Left renal cortex interstitium (tissue), 4 donors: ENCODE measurements around the gene CNN2. TPM values are rescaled to one million over a fixed set of nuclear protein-coding genes. Genes with fewer than 3 reads are reported as not detected.

Source experiments
- DNase-seq, 4 donors: peaks; one replicate each; pipeline ENCODE4 v3.0.0-alpha.2; 2013; ENCODE audit warnings: low read depth in 4 of 4, low spot score in 2 of 4, missing footprints in 1 of 4
- polyA plus RNA-seq, 4 donors: library from polyadenylated mRNA; unstranded; fragments of 120-200 nt; gene quantifications; one replicate each; pipeline ENCODE4 v1.2.1, GENCODE V29; 2013; ENCODE audit not compliant: insufficient read length in 4 of 4

CNN2 gene
- polyA plus RNA-seq, 4 donors, result 163 to 215 (median 186) TPM

DNA sequence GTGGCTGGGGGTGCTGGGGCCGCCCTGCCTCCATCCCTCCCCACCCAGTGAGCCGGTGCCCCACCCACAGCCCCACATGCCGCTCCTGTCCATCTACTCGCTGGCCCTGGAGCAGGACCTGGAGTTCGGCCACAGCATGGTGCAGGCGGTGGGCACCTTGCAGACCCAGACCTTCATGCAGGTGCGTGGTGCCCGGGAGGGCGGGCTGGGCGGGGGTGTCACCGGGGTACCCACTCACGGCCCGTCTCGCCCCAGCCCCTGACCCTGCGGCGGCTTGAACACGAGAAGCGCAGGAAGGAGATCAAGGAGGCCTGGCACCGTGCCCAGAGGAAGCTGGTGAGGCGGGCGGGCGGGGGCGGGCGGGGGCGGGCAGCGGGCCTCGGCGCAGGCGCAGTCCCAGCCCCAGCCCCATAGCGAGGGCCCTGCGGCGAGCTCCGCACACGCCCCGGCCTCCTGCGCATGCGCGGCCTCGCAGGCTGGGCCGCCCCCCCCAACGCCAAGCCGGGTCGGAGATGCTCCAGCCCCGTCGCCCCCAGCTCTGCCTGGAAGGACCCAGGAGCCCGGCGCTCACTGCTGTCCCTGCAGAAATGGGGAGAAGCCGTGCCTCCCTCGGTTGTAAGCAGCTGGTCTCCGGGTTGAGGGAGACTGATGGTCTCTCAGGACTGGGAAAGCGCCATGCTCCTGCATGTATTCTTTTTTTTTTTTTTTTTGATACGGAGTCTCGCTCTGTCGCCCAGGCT is 48.3 kb downstream of the CNN2 start:
- no peak for DNase-seq

DNA sequence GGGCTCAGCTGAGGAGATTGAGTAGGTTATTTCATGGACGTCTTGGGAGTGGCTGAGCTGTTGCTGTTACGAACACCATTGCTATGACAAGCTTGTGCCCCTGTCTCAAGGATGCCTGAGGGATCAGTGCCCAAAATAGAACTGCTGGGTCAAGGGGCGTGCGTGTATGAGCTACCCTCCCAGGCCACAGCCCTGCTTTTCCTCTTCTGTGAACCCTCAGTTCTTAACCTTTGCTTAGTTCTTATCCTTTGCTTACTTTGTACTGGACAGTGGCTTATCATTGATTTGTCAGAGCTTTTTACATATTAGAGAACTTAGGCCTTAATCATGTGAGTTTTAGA is 49.6 kb downstream of the CNN2 start:
- no peak for DNase-seq

DNA sequence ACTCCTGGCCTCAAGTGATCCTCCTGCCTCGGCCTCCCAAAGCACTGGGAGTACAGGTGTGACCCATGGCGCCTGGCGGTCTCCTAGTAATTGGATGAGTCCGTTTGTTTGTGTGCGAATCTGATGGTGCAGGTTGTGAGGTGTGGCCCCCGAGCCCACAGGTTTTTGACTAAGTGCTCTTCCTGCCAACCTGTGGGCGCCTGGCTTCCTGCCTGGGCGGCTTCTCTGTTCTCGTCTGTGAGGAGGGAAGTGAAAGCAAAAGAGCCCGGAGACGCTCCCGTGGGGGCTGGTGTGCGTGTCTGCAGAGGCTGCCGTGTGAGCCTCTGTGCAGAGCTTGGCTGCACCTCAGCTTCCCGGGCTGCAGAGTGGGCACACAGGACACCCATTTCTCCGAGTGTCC is 50.5 kb downstream of the CNN2 start:
- no peak for DNase-seq

DNA sequence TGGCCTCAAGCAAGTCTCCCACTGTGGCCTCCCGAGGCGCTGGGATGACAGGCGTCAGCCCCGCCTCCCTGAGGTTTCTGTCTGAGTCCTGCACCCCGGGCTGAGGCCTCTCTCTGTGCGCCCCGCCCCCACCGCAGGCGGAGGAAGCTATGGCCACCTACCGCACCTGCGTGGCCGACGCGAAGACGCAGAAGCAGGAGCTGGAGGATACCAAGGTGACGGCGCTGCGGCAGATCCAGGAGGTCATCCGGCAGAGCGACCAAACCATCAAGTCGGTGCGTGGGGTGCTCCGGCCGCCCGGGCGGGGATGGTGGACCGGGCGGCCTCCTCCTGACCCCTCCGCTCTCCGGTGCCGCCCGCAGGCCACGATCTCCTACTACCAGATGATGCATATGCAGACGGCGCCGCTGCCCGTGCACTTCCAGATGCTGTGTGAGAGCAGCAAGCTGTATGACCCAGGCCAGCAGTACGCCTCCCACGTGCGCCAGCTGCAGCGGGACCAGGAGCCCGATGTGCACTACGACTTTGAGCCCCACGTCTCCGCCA is 53.2 kb downstream of the CNN2 start:
- no peak for DNase-seq

DNA sequence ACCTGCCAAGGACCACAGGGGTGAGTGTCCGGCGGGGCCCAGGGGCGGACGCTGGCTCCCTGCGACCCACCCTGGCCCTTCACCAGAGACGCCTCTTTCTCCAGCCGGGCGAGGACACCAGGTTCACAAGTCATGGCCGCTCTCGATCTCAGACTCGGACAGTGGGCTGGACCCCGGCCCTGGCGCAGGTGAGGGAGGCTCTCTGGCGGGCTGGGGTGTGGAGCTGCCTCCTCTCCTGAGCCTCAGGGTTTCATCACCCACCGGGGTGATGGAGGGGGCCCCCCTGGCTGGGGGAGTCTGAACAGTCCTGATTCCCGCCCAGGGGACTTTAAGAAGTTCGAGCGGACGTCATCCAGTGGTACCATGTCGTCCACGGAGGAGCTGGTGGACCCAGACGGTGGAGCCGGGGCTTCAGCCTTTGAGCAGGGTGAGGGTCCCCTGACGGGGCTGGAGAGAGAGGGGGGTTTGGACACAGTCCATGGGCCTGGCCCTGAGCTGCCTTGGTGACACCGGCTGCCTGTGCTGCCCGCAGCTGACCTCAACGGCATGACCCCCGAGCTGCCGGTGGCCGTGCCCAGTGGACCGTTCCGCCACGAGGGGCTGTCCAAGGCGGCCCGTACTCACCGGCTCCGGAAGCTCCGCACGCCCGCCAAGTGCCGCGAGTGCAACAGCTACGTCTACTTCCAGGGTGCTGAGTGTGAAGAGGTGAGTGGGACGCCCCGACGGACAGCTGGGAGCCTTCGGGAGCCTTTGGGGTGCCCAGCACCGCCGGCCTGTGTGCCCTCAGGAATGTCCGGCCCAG is 54.2 kb downstream of the CNN2 start:
- DNase-seq, result no peak

DNA sequence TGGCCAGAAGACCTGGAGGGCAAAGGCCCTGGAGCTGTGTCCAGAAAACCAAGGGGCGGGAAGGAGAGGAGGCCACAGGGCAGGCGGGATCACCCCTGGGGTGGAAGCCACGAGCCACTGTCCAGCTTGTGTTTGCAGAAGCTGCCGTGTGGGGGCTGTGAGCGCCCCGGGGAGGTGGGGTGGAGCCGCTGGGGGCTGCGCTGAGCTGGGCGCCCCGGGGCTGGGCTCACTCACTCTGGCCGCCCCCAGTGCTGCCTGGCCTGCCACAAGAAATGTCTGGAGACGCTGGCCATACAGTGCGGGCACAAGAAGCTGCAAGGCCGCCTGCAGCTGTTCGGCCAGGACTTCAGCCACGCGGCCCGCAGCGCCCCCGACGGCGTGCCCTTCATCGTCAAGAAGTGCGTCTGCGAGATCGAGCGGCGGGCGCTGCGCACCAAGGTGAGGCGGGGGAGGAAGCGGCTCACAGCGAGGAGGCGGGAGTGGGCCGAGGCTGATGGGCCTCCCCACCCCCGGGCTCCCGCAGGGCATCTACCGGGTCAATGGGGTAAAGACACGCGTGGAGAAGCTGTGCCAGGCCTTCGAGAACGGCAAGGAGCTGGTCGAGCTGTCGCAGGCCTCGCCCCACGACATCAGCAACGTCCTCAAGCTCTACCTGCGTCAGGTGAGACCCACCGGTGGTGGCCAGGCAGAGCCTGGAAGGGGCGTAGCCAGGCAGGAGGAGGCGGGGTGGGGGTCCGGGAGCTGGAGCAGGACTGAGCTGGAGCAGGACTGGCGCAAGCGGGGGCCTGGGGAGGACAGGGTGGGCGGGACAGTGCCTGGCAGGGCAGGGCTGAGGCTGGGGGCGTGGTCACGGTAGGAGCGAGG is 55.1 kb downstream of the CNN2 start:
- no peak for DNase-seq

DNA sequence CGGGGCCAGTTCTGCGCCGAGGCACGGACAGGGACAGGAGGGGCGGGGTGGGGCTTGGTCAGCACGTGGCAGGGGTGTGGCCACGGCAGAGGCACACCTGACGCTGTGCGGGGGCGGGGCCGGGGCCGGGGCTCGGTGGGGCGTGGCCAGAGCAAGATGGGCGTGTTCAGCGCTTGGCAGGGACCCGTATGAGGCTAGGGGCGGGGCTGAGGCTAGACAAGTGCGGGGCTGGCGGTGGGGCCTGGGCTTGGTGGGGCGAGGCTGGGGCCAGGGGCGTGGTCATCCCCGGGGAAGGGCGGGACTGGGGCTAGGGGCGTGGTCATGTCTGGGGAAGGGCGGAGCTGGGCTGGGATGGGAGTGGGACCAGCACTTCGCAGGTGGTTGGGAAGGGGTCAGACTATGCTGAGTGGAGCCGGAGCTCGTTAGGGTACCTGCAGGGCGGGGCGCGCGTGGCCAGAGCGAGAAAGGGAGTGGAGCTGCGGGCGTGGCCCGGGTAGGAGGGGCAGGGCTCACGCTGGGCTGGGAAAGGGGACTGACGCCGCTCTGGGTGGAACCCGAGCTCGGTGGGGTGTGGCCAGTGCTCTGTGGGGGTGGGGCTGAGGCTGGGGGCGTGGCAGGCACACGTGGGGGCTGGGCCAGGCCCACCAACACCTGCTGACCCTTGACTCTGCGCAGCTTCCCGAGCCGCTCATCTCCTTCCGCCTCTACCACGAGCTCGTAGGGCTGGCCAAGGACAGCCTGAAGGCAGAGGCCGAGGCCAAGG is 55.9 kb downstream of the CNN2 start:
- DNase-seq, result no peak

DNA sequence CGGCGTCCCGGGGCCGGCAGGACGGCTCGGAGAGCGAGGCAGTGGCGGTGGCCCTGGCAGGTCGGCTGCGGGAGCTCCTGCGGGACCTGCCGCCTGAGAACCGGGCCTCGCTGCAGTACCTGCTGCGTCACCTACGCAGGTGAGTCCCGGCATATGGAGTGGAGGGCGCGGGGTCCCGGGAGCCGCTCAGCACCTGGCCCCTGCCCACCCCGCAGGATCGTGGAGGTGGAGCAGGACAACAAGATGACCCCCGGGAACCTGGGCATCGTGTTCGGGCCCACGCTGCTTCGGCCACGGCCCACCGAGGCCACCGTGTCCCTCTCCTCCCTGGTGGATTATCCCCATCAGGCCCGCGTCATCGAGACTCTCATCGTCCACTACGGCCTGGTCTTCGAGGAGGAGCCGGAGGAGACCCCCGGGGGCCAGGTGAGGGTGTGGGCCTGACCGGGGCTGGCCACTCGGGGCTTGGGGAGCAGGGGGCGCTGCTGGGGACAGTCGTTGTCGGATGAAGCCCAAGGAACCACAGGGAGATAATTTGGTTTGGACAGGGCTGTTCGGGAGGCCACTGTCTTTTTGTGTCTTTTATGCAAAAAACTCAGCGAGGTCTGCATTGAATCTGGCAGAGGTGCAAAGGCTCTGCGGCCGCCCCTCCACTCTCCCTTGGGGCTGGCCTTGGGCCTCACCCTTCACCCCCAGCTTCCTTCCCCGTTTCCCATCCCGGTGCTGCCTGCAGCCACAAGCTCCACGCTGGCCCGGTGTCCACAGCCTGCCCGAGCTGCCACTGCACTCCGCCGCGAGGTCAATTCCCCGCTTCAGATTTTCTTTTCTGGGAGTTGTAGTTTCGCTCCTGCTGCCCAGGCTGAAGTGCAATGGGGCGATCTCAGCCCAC is 56.8 kb downstream of the CNN2 start:
- no peak for DNase-seq

DNA sequence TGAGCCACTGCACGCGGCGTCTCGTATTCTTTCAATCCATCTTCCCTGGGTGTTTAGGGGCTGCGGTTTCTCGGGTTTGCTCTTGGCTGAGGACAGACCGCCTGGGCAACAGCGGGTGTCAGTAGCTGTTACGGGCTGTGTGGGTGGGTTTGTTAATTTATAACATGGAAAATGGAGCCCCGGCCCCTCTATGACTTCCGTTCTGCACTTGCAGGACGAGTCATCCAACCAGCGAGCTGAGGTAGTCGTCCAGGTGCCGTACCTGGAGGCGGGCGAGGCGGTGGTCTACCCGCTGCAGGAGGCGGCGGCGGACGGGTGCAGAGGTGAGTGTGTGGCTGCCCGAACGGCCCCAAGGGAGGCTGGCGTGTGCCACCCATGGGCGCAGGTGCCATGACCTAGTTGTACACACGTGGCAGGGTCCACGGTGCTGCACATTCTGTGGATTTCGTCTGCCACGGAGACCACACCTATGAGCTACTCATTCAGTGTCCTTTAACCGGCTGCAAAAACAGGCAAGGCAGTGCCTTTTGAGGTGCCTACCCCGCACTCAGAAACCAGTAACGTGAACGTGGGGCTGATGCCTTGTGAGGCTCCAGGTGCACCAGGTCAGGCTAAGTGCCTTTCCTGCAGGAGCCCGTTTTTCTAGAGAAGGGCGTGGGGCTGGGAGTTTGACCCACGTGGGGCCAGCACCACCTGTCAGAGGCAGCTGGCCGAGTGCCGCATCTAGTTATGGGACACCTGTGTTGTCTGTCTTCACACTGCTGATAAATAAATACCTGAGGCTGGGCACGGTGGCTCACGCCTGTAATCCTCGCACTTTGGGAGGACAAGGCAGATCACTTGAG is 57.8 kb downstream of the CNN2 start:
- no peak for DNase-seq

DNA sequence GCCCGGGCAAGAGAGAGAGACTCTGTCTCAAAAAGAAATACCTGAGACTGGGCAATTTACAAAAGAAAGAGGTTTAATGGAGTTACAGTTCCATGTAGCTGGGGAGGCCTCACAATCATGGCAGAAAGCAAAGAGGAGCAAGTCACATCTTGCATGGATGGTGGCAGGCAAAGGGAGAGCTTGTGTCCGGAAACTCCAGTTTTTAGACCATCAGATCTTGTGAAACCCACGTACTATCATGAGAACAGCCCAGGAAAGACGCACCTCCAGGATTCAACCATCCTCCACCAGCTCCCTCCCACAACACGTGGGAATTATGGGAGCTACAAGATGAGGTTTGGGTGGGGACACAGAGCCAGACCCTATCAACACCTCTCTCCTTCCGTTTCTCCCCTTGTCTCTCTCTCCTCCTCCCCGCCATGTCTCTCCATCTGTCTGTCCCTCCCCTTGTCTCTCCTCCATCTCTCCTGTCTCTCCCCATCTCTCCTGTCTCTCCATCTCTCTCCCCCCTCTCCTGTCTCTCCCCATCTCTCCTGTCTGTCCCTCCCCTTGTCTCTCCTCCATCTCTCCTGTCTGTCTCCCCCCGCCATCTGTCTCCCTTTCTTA is 58.7 kb downstream of the CNN2 start:
- no peak for DNase-seq

DNA sequence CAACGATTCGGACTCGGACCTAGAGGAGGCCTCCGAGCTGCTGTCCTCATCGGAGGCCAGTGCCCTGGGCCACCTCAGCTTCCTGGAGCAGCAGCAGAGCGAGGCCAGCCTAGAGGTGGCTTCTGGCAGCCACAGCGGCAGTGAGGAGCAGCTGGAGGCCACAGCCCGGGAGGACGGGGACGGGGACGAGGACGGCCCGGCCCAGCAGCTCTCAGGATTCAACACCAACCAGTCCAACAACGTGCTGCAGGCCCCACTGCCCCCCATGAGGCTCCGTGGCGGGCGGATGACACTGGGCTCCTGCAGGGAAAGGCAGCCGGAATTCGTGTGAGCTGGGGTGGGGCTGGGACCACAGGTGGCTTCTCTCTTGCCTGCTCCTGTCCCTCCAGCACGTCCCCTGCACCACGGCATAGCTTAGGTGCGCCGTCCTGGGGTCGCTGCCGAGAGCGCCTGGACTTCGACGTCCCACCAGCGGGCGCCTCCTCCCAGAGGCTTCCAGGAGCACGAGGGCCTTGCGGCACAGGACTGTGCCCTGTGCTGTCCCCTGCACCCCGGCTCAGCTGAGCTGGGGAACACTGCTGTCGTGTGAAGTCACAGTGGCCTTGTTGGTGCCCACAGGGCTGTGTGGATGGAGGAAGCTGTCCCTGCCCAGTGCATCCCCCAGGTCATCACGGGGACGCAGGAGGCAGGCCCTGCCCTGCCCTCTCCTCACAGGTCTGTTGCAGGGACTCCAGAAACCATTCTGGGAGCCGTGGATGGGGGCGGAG is 59.5 kb downstream of the CNN2 start:
- no peak for DNase-seq

DNA sequence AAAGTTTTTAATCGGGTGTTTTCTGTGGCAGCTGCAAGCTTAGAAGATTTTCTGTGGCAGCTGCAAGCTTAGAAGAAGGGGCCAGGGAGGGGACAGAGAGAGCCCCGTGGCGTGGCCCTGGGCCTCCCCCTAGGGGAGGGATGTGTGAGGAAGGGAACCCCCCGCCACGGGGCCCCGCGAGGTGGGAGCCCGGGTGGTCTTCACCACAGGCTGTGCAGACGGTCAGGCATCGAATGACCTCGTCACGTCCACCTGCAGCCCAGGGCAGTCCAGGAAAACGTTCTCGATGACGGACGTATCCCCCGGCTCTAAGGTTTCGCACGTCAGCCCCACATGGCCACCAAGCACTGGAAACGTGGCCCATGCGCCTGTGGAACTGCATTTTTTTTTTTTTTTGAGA is 60.2 kb downstream of the CNN2 start:
- no peak for DNase-seq

DNA sequence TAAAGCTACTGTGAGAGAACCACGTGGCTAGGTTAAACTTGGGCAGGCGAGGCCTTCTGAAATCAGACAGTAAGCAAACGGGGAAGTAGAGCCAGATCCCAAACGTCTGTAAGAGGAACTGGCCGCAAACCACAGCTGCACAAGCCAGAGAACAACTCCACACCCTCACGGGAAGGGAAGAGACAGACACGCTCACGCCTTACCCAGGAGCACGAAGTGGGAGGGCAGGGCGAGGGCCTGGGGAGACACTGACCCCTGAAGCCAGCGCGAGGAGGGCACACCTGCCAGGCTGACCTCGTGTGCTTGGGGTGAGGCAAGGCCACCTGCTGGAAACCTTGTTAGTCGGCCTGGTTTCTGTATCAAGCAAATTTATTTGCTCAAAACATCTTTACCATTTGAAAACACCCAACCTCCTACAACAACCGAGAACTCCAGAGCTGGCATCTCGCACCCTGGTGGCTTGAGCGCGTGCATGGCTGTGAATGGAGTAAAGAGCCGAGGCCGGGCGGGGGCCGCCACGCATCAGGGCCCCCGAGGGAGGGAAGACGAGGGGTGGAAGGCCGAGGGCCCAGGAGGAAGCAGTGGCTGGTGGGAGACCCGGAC is 61.5 kb downstream of the CNN2 start:
- DNase-seq, result no peak

DNA sequence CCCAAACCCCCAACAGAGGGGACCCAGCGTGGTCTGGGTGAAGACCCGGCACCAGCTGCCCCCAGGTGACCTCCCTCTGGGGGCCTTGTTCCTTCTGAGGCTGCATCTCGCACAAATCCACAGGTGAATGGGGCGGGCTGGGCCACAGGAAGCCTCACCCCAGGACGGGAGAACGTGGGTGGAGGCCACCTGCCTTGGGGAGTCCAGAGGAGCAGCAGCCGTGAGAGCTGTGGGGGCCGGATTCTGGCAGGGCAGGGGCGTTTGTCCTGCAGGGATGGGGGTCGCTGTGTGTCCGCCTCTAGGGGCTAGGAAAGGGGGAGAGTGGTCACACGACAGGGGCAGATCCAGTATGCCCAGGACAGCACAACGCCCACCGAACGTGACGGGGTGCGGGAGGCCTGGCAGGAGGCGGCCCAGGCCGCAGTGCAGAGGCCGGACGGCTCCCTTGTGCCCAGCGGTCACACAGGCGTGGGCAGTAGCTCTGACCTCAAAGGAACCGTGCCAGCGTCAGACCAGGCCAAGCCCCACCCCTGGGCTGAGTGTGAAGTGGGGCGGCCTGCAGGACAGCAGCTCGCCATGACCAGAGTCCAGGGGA is 62.1 kb downstream of the CNN2 start:
- DNase-seq, result no peak
